Nephron progenitor cell (in vitro differentiated cells): ENCODE measurements around the gene AGAP1.

Experiments used
- DNase-seq: peaks from one replicate; pipeline ENCODE4 v3.0.0; 2021
- H3K27ac Mint-ChIP-seq: 2 replicates; pipeline ENCODE4 v1.8.0; 2021; ENCODE audit warnings: mild to moderate bottlenecking, moderate library complexity, mixed read lengths
- H3K27me3 Mint-ChIP-seq: 2 replicates; pipeline ENCODE4 v1.8.0; 2021; ENCODE audit warnings: mild to moderate bottlenecking, low read depth, mixed read lengths; ENCODE audit not compliant: poor library complexity
- H3K36me3 Mint-ChIP-seq: 2 replicates; pipeline ENCODE4 v1.8.0; 2021; ENCODE audit warnings: low read depth, mixed read lengths
- H3K4me1 Mint-ChIP-seq: 2 replicates; pipeline ENCODE4 v1.8.0; 2021; ENCODE audit warnings: mixed read lengths
- H3K4me3 Mint-ChIP-seq: 2 replicates; pipeline ENCODE4 v1.8.0; 2021; ENCODE audit warnings: mild to moderate bottlenecking, moderate library complexity, mixed read lengths
- H3K9me3 Mint-ChIP-seq: 2 replicates; pipeline ENCODE4 v1.8.0; 2021; ENCODE audit warnings: mild to moderate bottlenecking, moderate library complexity, mixed read lengths
- CTCF ChIP-seq: fragments of 200-600 bp; sonication (generic); IDR thresholded peaks from 2 replicates; pipeline ENCODE4 v1.5.0; 2021; ENCODE audit warnings: antibody characterized with exemption

AGAP1 gene

DNA sequence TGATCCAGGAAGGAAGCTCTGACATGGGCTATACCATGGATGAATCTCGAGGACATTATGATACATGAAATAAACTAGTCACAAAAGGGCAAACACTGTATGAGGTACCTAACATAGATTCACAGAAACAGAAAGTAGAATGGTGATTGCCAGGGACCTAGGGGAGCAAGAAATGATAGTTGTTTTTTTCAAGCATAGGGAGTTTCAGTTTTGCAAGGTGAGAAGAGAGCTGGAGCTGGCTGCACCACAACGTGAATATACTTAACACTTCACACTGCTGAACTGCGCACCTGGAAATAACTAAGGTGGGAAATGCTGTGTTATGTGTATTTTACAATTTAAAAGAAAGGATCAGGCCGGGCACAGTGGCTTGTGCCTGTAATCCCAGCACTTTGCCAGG is 13.2 kb upstream of the AGAP1 start:
- DNase-seq = no peak
- Mint-ChIP-seq H3K4me1 (no peaks in the 10 kb centered on the region), H3K4me3 (no peak overlapping the region), H3K27ac (no peak overlapping the region), H3K36me3 (no peaks in the 10 kb centered on the region), H3K9me3 (peaks cover 4% of the 10 kb centered on the region), H3K27me3 (peaks cover 25% of the 10 kb centered on the region)
- TF ChIP-seq CTCF = no peak

DNA sequence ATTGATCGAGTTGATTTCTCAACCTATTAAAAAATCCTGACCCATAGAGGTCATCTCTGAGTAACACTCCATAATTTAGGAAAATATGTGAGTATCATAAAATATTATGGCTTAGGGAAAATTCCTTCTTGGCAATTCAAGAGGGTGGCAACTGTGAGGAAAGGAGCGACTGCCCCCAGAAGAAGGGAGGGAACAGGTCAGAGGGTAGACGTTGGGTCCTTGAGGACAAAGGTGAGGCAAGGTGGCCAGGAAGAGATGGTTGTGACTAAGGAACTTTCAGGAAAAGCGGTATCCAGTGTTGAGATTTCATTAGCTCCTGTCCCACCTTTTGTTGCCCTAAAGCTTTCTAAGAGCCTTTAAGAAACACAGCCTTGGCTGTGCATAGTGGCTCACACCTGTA is 10.5 kb upstream of the AGAP1 start:
- Mint-ChIP-seq H3K4me3 (no peak overlapping the region), H3K27me3 (peaks cover 25% of the 10 kb centered on the region), H3K9me3 (peaks cover 6% of the 10 kb centered on the region), H3K4me1 (no peaks in the 10 kb centered on the region), H3K36me3 (no peaks in the 10 kb centered on the region), H3K27ac (no peak overlapping the region)
- DNase-seq = no peak
- TF ChIP-seq CTCF = no peak

- Mint-ChIP-seq H3K27me3 (peaks cover 28% of the 10 kb centered on the region), H3K36me3 (no peaks in the 10 kb centered on the region), H3K4me1 (no peaks in the 10 kb centered on the region), H3K27ac (no peak overlapping the region), H3K4me3 (no peak overlapping the region), H3K9me3 (peaks cover 21% of the 10 kb centered on the region)
- no peak for DNase-seq
- no peak for TF ChIP-seq CTCF
Measured at GRCh38 chr2:235485362-235485761, 8.5 kb upstream of the AGAP1 start.

DNA sequence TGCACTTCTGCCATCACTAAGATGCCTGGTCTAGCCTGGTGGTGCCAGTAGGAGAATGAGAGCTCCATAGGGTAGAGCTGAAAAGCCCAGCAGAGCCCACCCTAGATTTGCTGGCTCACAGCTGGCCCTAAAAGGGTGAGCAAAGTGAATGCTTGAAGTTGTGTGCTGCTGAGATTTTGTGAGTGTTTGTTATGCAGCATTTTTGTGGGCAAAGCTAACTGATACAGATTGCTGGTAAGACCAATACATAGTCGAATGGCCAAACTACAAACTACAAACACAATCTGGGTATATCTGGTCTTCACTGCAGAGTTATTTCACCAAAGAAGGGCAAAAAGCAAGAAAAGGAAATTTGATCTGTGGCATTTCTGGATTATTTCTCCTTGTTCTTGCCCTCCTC is 7.1 kb upstream of the AGAP1 start:
- no peak for TF ChIP-seq CTCF
- Mint-ChIP-seq H3K4me3 (no peak overlapping the region), H3K4me1 (no peaks in the 10 kb centered on the region), H3K36me3 (no peaks in the 10 kb centered on the region), H3K9me3 (peaks cover 26% of the 10 kb centered on the region), H3K27me3 (peaks cover 36% of the 10 kb centered on the region), H3K27ac (no peak overlapping the region)
- DNase-seq = no peak

DNA sequence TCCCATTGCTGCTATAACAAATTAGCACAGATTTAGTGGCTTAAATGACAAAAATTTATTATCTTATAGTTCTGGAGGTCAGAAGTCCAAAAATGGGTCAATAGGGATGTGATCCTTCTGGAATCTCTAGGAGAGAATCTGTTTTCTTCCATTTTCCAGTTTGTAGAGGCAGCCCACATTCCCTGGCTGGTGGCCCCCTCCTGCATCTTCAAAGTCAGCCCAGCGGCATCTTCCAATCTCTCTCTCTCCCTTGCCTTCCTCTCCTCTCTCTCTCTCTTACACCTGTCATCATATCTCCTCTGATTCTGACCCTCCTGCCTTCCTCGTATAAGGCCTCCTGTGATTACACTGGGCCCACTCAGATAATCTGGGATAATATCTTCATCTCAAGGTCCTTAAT is 3.9 kb upstream of the AGAP1 start:
- no peak for DNase-seq
- Mint-ChIP-seq H3K4me3 (no peak overlapping the region), H3K9me3 (peaks cover 33% of the 10 kb centered on the region), H3K27me3 (peaks cover 28% of the 10 kb centered on the region), H3K4me1 (peaks cover 15% of the 10 kb centered on the region), H3K36me3 (no peaks in the 10 kb centered on the region), H3K27ac (no peak overlapping the region)
- TF ChIP-seq CTCF = no peak

DNA sequence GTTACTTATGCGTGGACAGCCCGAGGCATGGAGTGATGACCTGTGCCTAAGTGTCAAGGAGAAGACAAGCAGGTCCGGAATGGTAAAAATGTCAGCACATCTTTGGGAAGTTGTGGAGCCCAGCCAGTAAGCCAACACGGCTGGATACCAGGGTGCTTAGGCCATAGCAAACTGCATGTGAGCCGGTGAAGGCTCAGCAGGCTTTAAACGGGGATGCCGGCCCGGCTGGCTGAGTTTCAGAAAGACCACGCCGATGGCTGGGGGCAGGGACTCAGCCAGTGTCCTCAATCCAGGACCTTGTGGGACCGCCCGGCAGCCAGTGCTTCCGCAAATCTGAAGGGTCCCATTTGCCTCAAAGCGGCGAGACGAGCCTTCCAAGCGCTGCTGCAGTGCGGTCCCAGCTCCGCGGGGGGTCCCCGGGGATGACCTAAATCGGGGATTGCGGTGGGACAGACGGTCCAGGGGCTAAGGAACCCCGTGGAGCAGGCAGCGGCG is 946 bp upstream of the AGAP1 start:
- H3K27ac Mint-ChIP-seq = no peak overlapping the region
- DNase-seq = peak; percentile 58
- peak overlapping the region; percentile 98 for H3K4me3 Mint-ChIP-seq
- peaks cover 27% of the 10 kb centered on the region for H3K9me3 Mint-ChIP-seq
- no peaks in the 10 kb centered on the region for H3K36me3 Mint-ChIP-seq
- TF ChIP-seq CTCF = no peak
- peaks cover 39% of the 10 kb centered on the region for H3K4me1 Mint-ChIP-seq
- H3K27me3 Mint-ChIP-seq = peaks cover 22% of the 10 kb centered on the region
